Neuronal stem cell (in vitro differentiated cells): ENCODE results near the gene RBM5. TPM values are rescaled to one million over a fixed set of nuclear protein-coding genes. Genes with fewer than 3 reads are reported as not detected.

Experiments
- DNase-seq: peaks from one replicate; pipeline ENCODE4 v3.0.0-alpha.2; 2013; ENCODE audit warnings: low spot score
- H2AFZ ChIP-seq: one replicate; pipeline ENCODE4 v1.6.1; 2013; ENCODE audit warnings: mild to moderate bottlenecking, low read length, inconsistent platforms
- H2AK5ac ChIP-seq: 2 replicates; pipeline ENCODE4 v1.6.1; 2013; ENCODE audit warnings: low read depth, mild to moderate bottlenecking, inconsistent platforms, low read length, moderate library complexity, mixed read lengths
- H2BK120ac ChIP-seq: 2 replicates; pipeline ENCODE4 v1.6.1; 2013; ENCODE audit warnings: low read depth, mild to moderate bottlenecking, inconsistent platforms, low read length, moderate library complexity, mixed read lengths
- H2BK12ac ChIP-seq: one replicate; pipeline ENCODE4 v1.6.1; 2013; ENCODE audit warnings: low read length, inconsistent platforms
- H2BK15ac ChIP-seq: 2 replicates; pipeline ENCODE4 v1.6.1; 2013; ENCODE audit warnings: mild to moderate bottlenecking, low read length, inconsistent platforms, mixed read lengths
- H2BK5ac ChIP-seq: one replicate; pipeline ENCODE4 v1.6.1; 2013; ENCODE audit warnings: inconsistent platforms, mild to moderate bottlenecking, low read length, moderate library complexity
- H3K14ac ChIP-seq: one replicate; pipeline ENCODE4 v1.6.1; 2013; ENCODE audit warnings: low read length, inconsistent platforms
- H3K18ac ChIP-seq: 2 replicates; pipeline ENCODE4 v1.6.1; 2013; ENCODE audit warnings: low read length, inconsistent platforms
- H3K23ac ChIP-seq: 2 replicates; pipeline ENCODE4 v1.6.1; 2013; ENCODE audit warnings: low read depth, mild to moderate bottlenecking, mixed read lengths, low read length, inconsistent platforms; ENCODE audit not compliant: poor library complexity
- H3K27ac ChIP-seq: replicated peaks from 3 replicates; pipeline ENCODE4 v1.5.1; 2013; ENCODE audit warnings: low read length, inconsistent platforms
- H3K27me3 ChIP-seq, 3 experiments: 2 replicates each; pipeline ENCODE4 v1.6.1; 2013; ENCODE audit warnings: low read length in 3 of 3, mild to moderate bottlenecking in 2 of 3, inconsistent platforms in 1 of 3, low read depth in 1 of 3, mixed read lengths in 1 of 3, moderate library complexity in 1 of 3; ENCODE audit not compliant: control insufficient read depth in 3 of 3, insufficient read depth in 3 of 3
- H3K36me3 ChIP-seq, 2 donors: replicated peaks in 1 of 2; 2 replicates each; pipeline ENCODE4 v1.6.1; 2013; ENCODE audit warnings: low read length in 2 of 2; ENCODE audit not compliant: control insufficient read depth in 2 of 2, insufficient read depth in 2 of 2
- H3K4ac ChIP-seq: 2 replicates; pipeline ENCODE4 v1.6.1; 2013; ENCODE audit warnings: inconsistent platforms, mild to moderate bottlenecking, low read length, moderate library complexity
- H3K4me1 ChIP-seq, 2 donors: 1 replicate in 1 of 2; 2 replicates in 1 of 2; pipeline ENCODE4 v1.6.1; 2013; ENCODE audit warnings: low read length in 2 of 2, low read depth in 1 of 2; ENCODE audit not compliant: control insufficient read depth in 2 of 2, insufficient read depth in 1 of 2
- H3K4me2 ChIP-seq: one replicate; pipeline ENCODE4 v1.6.1; 2013; ENCODE audit warnings: mild to moderate bottlenecking, low read length, inconsistent platforms; ENCODE audit not compliant: insufficient read depth, poor library complexity, severe bottlenecking
- H3K4me3 ChIP-seq, 2 donors: 2 replicates each; pipeline ENCODE4 v1.5.1; 2013; ENCODE audit warnings: low read length in 2 of 2, mild to moderate bottlenecking in 2 of 2, inconsistent platforms in 1 of 2, moderate library complexity in 1 of 2
- H3K79me1 ChIP-seq: one replicate; pipeline ENCODE4 v1.6.1; 2013; ENCODE audit warnings: low read depth, mild to moderate bottlenecking, inconsistent platforms, low read length, moderate library complexity
- H3K9ac ChIP-seq: one replicate; pipeline ENCODE4 v1.6.1; 2013; ENCODE audit warnings: mild to moderate bottlenecking, low read depth, low read length, inconsistent platforms; ENCODE audit not compliant: poor library complexity
- H3K9me3 ChIP-seq, 2 donors: replicated peaks in 1 of 2; 2 replicates each; pipeline versions ENCODE3 to v1.6.1; 2013; ENCODE audit warnings: low read length in 2 of 2, mild to moderate bottlenecking in 2 of 2, inconsistent platforms in 1 of 2, low read depth in 1 of 2, mixed read lengths in 1 of 2, moderate library complexity in 1 of 2; ENCODE audit not compliant: control insufficient read depth in 2 of 2, insufficient read depth in 1 of 2
- H4K8ac ChIP-seq: one replicate; pipeline ENCODE4 v1.6.1; 2013; ENCODE audit warnings: low read depth, mild to moderate bottlenecking, inconsistent platforms, low read length, moderate library complexity
- H4K91ac ChIP-seq: one replicate; pipeline ENCODE4 v1.6.1; 2013; ENCODE audit warnings: low read length, low read depth, mild to moderate bottlenecking, inconsistent platforms; ENCODE audit not compliant: poor library complexity
- WGBS, 2 donors: extraction: QIAGEN DNeasy Blood & Tissue Kit; methylation state at CpG; one replicate each; pipeline ENCODE4 v1.1.7; 2013; ENCODE audit warnings: missing lambda C conversion rate in 2 of 2, mixed read lengths in 1 of 2; ENCODE audit not compliant: insufficient read length in 2 of 2, insufficient replicate concordance in 1 of 2; ENCODE audit errors: extremely low coverage in 2 of 2; 5-methylcytosine and 5-hydroxymethylcytosine counted together
- polyA plus RNA-seq, 2 experiments: library from polyadenylated mRNA; stranded (reverse); fragments of 200-250 nt; gene quantifications; one replicate each; pipeline ENCODE4 v1.2.3, GENCODE V29; 2013

Gene RBM5
- polyA plus RNA-seq (2013, experiment 1 of 2) = 103 TPM
- 104 TPM for polyA plus RNA-seq (2013, experiment 2 of 2)

- Histone ChIP-seq H3K18ac (peak within 1 kb of the TSS; percentile 96), H3K79me1 (peaks cover 5% of the 10 kb centered on the region), H3K9me3 (peaks cover 0 to 2% of the 10 kb centered on the region in 2 donors), H3K4ac (peak within 1 kb of the TSS; percentile 8), H3K23ac (peak within 1 kb of the TSS; percentile 76), H3K27ac (peak within 1 kb of the TSS; percentile 23), H2BK5ac (peak within 1 kb of the TSS; percentile 98), H2AFZ (peak within 1 kb of the TSS; percentile 83), H3K36me3 (peaks cover 15 to 42% of the 10 kb centered on the region in 2 donors), H3K14ac (peak within 1 kb of the TSS; percentile 87), H2BK12ac (no peak within 1 kb of the TSS), H3K9ac (peak within 1 kb of the TSS; percentile 96), H2BK120ac (peak within 1 kb of the TSS; percentile 91), H4K8ac (peak within 1 kb of the TSS; percentile 94), H2BK15ac (peak within 1 kb of the TSS; percentile 89), H2AK5ac (peak within 1 kb of the TSS; percentile 95), H4K91ac (no peak within 1 kb of the TSS), H3K27me3 (no peaks in the 10 kb centered on the region), H3K4me1 (peaks cover 0 to 10% of the 10 kb centered on the region in 2 donors), H3K4me2 (peak within 1 kb of the TSS; percentile 43), H3K4me3 (peak within 1 kb of the TSS; percentile 78 to 90)
- DNase-seq = peak; percentile 73
- WGBS, 2 donors = no CpG with 5 or more reads among the region's 61 CpGs
Measured at GRCh38 chr3:50088725-50089608, at the start of gene RBM5. Gene RBM5 (plus strand): TSS chr3:50088919. CDS start chr3:50090435, 1,516 bp downstream.

GRCh38 chr3:50044976-50045375, 43.7 kb upstream of the RBM5 start:
- no peak overlapping the region for H3K27ac ChIP-seq
- no peak overlapping the region for H3K4me2 ChIP-seq
- H2BK15ac ChIP-seq = no peak overlapping the region
- H2AFZ ChIP-seq = no peak overlapping the region
- no peak overlapping the region for H2AK5ac ChIP-seq
- no peak overlapping the region for H3K4me3 ChIP-seq
- no peaks in the 10 kb centered on the region for H3K4me1 ChIP-seq
- no peak overlapping the region for H4K8ac ChIP-seq
- H3K23ac ChIP-seq = no peak overlapping the region
- no peak overlapping the region for H3K9ac ChIP-seq
- no peak overlapping the region for H3K18ac ChIP-seq
- DNase-seq = no peak
- H3K36me3 ChIP-seq = peaks cover 0 to 37% of the 10 kb centered on the region in 2 donors
- H2BK120ac ChIP-seq = no peak overlapping the region
- no peak overlapping the region for H3K14ac ChIP-seq
- H2BK12ac ChIP-seq = no peak overlapping the region
- WGBS, 2 donors = no CpG with 5 or more reads among the region's 1 CpG
- H2BK5ac ChIP-seq = no peak overlapping the region
- no peaks in the 10 kb centered on the region for H3K79me1 ChIP-seq
- no peak overlapping the region for H4K91ac ChIP-seq
- peaks cover 0 to under 1% of the 10 kb centered on the region in 2 donors for H3K9me3 ChIP-seq
- H3K4ac ChIP-seq = no peak overlapping the region
- no peaks in the 10 kb centered on the region for H3K27me3 ChIP-seq

DNA sequence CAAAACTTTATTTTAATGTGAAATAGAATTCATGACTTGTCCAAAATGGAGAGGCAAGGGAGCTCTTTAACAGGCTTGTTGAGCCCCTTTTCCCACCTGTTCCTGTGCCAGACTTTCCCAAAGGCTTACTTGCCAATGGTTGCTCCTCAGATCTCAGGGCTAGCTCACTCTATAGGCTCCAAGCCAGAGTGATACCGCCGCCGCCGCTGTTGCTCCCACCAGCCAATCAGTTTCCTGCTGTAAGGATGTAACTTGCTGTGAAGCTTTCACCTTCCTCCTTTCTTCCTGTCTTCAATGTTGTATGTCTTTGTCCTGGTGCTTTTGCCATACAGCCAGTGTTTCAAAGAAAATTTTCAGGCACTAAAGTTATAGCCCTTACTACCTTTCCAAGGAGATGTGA, 41.3 kb upstream of the RBM5 start:
- no peaks in the 10 kb centered on the region for H3K27me3 ChIP-seq
- no peak overlapping the region for H3K4ac ChIP-seq
- H3K18ac ChIP-seq = no peak overlapping the region
- no peaks in the 10 kb centered on the region for H3K4me1 ChIP-seq
- no peak overlapping the region for H3K4me2 ChIP-seq
- H2BK5ac ChIP-seq = no peak overlapping the region
- H4K8ac ChIP-seq = no peak overlapping the region
- no peak overlapping the region for H2BK12ac ChIP-seq
- no peak overlapping the region for H3K27ac ChIP-seq
- H2AK5ac ChIP-seq = no peak overlapping the region
- H3K9ac ChIP-seq = no peak overlapping the region
- H3K14ac ChIP-seq = no peak overlapping the region
- H3K36me3 ChIP-seq = peaks cover 1 to 62% of the 10 kb centered on the region in 2 donors
- WGBS, 2 donors = no CpG with 5 or more reads among the region's 4 CpGs
- H2BK15ac ChIP-seq = no peak overlapping the region
- H4K91ac ChIP-seq = no peak overlapping the region
- H3K4me3 ChIP-seq = no peak overlapping the region
- H3K9me3 ChIP-seq = peaks cover 0 to 4% of the 10 kb centered on the region in 2 donors
- no peak overlapping the region for H3K23ac ChIP-seq
- H2BK120ac ChIP-seq = no peak overlapping the region
- no peak for DNase-seq
- H3K79me1 ChIP-seq = no peaks in the 10 kb centered on the region
- no peak overlapping the region for H2AFZ ChIP-seq

DNA sequence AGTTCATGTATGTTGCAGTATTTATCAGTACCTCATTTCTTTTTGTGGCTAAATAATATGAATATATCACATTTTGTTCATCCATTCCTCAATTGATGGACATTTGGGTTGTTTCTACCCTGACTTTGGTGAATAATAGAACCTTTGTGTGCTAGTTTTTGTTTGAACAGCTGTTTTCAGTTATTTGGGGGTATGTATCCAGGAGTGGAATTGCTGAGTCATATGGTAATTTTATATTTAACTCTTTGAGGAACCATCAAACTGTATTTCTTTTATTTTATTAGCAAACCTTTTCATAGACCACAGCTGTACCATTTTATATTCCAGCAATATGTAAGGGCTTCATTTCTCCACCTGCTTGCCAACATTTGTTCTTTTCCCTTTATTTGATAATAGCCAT, 38.4 kb upstream of the RBM5 start:
- Histone ChIP-seq H3K4me2 (no peak overlapping the region), H3K4me1 (no peaks in the 10 kb centered on the region), H2BK120ac (no peak overlapping the region), H4K8ac (no peak overlapping the region), H3K9me3 (peaks cover 0 to 4% of the 10 kb centered on the region in 2 donors), H3K4ac (no peak overlapping the region), H3K4me3 (no peak overlapping the region), H3K79me1 (no peaks in the 10 kb centered on the region), H3K27me3 (no peaks in the 10 kb centered on the region), H3K18ac (no peak overlapping the region), H2AFZ (no peak overlapping the region), H3K27ac (no peak overlapping the region), H2BK12ac (no peak overlapping the region), H2BK5ac (no peak overlapping the region), H3K23ac (no peak overlapping the region), H2AK5ac (no peak overlapping the region), H4K91ac (no peak overlapping the region), H3K9ac (no peak overlapping the region), H3K36me3 (peaks cover 7 to 84% of the 10 kb centered on the region in 2 donors), H2BK15ac (no peak overlapping the region), H3K14ac (no peak overlapping the region)
- DNase-seq = no peak
